ENCODE results near the gene HOXD3. TPM values are rescaled to one million over a fixed set of nuclear protein-coding genes. Genes with fewer than 3 reads are reported as not detected.

Gene HOXD3
- total and polyA plus RNA-seq, 7 experiments from 2014 or later = not detected

DNA sequence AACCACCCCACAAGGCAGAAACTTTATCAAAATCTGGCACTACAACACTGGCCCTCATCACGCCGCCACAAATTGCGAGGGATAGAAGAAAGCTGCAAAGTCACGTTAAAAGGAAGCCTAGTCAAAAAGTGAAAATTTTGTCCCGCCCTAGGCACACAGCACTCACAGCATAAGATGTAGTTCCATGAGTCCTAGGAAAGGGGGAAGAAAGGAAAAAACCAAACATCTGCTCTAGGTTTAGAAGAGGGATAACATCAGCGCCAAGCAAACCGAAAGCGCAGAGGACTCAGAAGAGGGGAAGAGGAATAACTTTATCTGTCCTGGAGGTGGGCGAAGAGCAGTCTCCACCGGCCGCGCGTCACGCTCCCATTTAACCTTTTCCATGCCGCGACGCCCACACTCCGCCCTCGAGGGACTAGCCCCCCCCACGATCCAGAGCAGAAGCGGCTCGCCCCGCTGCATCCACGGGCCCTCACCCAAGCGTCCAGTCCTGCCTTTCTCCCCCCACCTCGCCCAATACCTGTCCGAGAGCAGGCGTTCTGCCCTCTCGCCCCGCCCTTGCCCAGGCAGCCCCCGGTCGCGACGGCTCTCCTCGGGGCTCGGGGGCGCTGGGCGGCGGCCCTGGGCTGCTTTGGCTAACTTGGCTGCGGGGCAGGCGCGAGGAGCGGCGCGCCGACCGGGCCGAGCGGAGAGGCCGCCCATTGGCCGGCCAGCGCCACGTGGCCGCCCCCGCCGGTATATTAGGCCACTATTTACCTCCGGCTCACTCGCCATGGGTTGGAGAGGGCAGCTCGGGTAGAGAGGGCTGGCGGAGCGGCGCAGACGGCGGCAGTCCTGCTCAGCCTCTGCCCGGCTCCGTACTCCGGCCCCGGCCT lies 31.0 kb downstream of the HOXD3 start, which contains the start of gene HOXD1:
HOXD1 (plus strand) TSS at position 770 of the 875 bp plus-strand sequence. CDS start 134 bp downstream, outside the sequence.
- Histone ChIP-seq H3K36me3 (ENCODE audit: control insufficient read depth in 2 of 3, insufficient read depth in 3 of 3, low read length in 3 of 3) (no peaks in the 10 kb centered on the region), H3K9me3 (ENCODE audit: control insufficient read depth in 2 of 3, low read length in 3 of 3) (no peaks in the 10 kb centered on the region), H3K4me3 (ENCODE audit: low read length) (peak within 1 kb of the TSS; percentile 65), H3K27me3 (ENCODE audit: control insufficient read depth in 2 of 2, insufficient read depth in 2 of 2, low read length in 2 of 2) (peaks cover 4 to 24% of the 10 kb centered on the region in 2 donors), H3K4me1 (ENCODE audit: control insufficient read depth in 2 of 2, insufficient read depth in 2 of 2, low read length in 2 of 2) (peaks cover 3 to 9% of the 10 kb centered on the region in 2 donors), H3K27ac (ENCODE audit: low read depth, low read length) (no peak within 1 kb of the TSS)
- Mint-ChIP-seq H3K27me3 (peaks cover 76 to 85% (median 83%) of the 10 kb centered on the region in 5 donors), H3K4me1 (peaks cover 11 to 24% (median 21%) of the 10 kb centered on the region in 7 donors), H3K4me3 (peak within 1 kb of the TSS; percentile 82 to 95 (median 91)), H3K27ac (peak within 1 kb of the TSS in 3 of 9 donors; percentile 9 to 59 (median 25)), H3K36me3 (no peaks in the 10 kb centered on the region), H3K9me3 (peaks cover 0 to 7% (median 0%) of the 10 kb centered on the region in 11 donors)
- ChIA-PET CTCF (no interaction called here), POLR2A (no interaction called here)
- intact Hi-C loops (cut with micrococcal nuclease) = loop anchor here in 1 of 2 donors (2.0 kb wide), 2 partner anchors 15 to 55 kb away; no protein-coding TSS in a partner anchor
- no peak for DNase-seq
- ATAC-seq = no peak

DNA sequence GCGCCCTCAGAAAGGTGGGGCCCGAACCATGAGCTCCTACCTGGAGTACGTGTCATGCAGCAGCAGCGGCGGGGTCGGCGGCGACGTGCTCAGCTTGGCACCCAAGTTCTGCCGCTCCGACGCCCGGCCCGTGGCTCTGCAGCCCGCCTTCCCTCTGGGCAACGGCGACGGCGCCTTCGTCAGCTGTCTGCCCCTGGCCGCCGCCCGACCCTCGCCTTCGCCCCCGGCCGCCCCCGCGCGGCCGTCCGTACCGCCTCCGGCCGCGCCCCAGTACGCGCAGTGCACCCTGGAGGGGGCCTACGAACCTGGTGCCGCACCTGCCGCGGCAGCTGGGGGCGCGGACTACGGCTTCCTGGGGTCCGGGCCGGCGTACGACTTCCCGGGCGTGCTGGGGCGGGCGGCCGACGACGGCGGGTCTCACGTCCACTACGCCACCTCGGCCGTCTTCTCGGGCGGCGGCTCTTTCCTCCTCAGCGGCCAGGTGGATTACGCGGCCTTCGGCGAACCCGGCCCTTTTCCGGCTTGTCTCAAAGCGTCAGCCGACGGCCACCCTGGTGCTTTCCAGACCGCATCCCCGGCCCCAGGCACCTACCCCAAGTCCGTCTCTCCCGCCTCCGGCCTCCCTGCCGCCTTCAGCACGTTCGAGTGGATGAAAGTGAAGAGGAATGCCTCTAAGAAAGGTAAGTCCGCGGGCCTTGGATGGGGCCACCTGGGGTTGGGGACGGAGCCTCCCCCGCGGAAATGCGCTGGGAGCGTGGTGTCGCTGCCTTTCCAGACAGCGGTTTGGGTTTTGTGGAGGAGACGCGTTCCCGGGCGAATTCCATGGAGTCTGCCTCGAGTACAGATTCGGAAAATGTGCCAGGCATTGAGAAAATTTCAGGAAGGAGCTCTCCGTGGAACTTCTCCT lies 31.9 kb downstream of the HOXD3 start:
- Histone ChIP-seq H3K36me3 (ENCODE audit: control insufficient read depth in 2 of 3, insufficient read depth in 3 of 3, low read length in 3 of 3) (no peaks in the 10 kb centered on the region), H3K4me1 (ENCODE audit: control insufficient read depth in 2 of 2, insufficient read depth in 2 of 2, low read length in 2 of 2) (peaks cover 3 to 9% of the 10 kb centered on the region in 2 donors), H3K4me3 (ENCODE audit: low read length) (peak overlapping the region; percentile 65), H3K27me3 (ENCODE audit: control insufficient read depth in 2 of 2, insufficient read depth in 2 of 2, low read length in 2 of 2) (peaks cover 4 to 22% of the 10 kb centered on the region in 2 donors), H3K27ac (ENCODE audit: low read depth, low read length) (no peak overlapping the region), H3K9me3 (ENCODE audit: control insufficient read depth in 2 of 3, low read length in 3 of 3) (no peaks in the 10 kb centered on the region)
- peak overlapping the region; percentile 54 to 94 (median 74) for H3K4me3 Mint-ChIP-seq
- peaks cover 74 to 85% (median 83%) of the 10 kb centered on the region in 5 donors for H3K27me3 Mint-ChIP-seq
- H3K36me3 Mint-ChIP-seq = no peaks in the 10 kb centered on the region
- intact Hi-C loops (cut with micrococcal nuclease) = no loop called here
- peaks cover 11 to 24% (median 21%) of the 10 kb centered on the region in 7 donors for H3K4me1 Mint-ChIP-seq
- ATAC-seq = no peak
- DNase-seq = peak in 1 of 9 donors; percentile 28
- ChIA-PET CTCF (no interaction called here), POLR2A (interaction anchor here (0.7 kb wide), 1 partner anchor 277 kb away, joined by 3 read pairs; no protein-coding TSS in a partner anchor)
- H3K27ac Mint-ChIP-seq = no peak overlapping the region
- H3K9me3 Mint-ChIP-seq = peaks cover 0 to 7% (median 0%) of the 10 kb centered on the region in 11 donors

- ChIA-PET CTCF (no interaction called here), POLR2A (interaction anchor here (0.7 kb wide), 1 partner anchor 276 kb away, joined by 3 read pairs; no protein-coding TSS in a partner anchor)
- Histone ChIP-seq H3K9me3 (ENCODE audit: control insufficient read depth in 2 of 3, low read length in 3 of 3) (no peaks in the 10 kb centered on the region), H3K27ac (ENCODE audit: low read depth, low read length) (no peak overlapping the region), H3K36me3 (ENCODE audit: control insufficient read depth in 2 of 3, insufficient read depth in 3 of 3, low read length in 3 of 3) (no peaks in the 10 kb centered on the region), H3K4me3 (ENCODE audit: low read length) (no peak overlapping the region), H3K27me3 (ENCODE audit: control insufficient read depth in 2 of 2, insufficient read depth in 2 of 2, low read length in 2 of 2) (peaks cover 4 to 20% of the 10 kb centered on the region in 2 donors), H3K4me1 (ENCODE audit: control insufficient read depth in 2 of 2, insufficient read depth in 2 of 2, low read length in 2 of 2) (peaks cover 3 to 9% of the 10 kb centered on the region in 2 donors)
- intact Hi-C loops (cut with micrococcal nuclease) = no loop called here
- Mint-ChIP-seq H3K4me1 (peaks cover 11 to 24% (median 21%) of the 10 kb centered on the region in 7 donors), H3K4me3 (peak overlapping the region; percentile 48 to 94 (median 74)), H3K9me3 (peaks cover 0 to 7% (median 0%) of the 10 kb centered on the region in 11 donors), H3K36me3 (no peaks in the 10 kb centered on the region), H3K27ac (no peak overlapping the region), H3K27me3 (peaks cover 72 to 84% (median 80%) of the 10 kb centered on the region in 5 donors)
- ATAC-seq (no peak), DNase-seq (no peak)
Measured at GRCh38 chr2:176189681-176190641, 32.9 kb downstream of the HOXD3 start.

GRCh38 chr2:176192351-176192750 lies 35.2 kb downstream of the HOXD3 start:
- Histone ChIP-seq H3K9me3 (ENCODE audit: control insufficient read depth in 2 of 3, low read length in 3 of 3) (no peaks in the 10 kb centered on the region), H3K4me1 (ENCODE audit: control insufficient read depth in 2 of 2, insufficient read depth in 2 of 2, low read length in 2 of 2) (peaks cover 3 to 9% of the 10 kb centered on the region in 2 donors), H3K27me3 (ENCODE audit: control insufficient read depth in 2 of 2, insufficient read depth in 2 of 2, low read length in 2 of 2) (peaks cover 4 to 20% of the 10 kb centered on the region in 2 donors), H3K36me3 (ENCODE audit: control insufficient read depth in 2 of 3, insufficient read depth in 3 of 3, low read length in 3 of 3) (no peaks in the 10 kb centered on the region), H3K27ac (ENCODE audit: low read depth, low read length) (no peak overlapping the region), H3K4me3 (ENCODE audit: low read length) (no peak overlapping the region)
- Mint-ChIP-seq H3K9me3 (peaks cover 0 to 9% (median 0%) of the 10 kb centered on the region in 11 donors), H3K27me3 (peaks cover 66 to 82% (median 78%) of the 10 kb centered on the region in 5 donors), H3K4me1 (peaks cover 7 to 19% (median 17%) of the 10 kb centered on the region in 7 donors), H3K27ac (no peak overlapping the region), H3K4me3 (no peak overlapping the region), H3K36me3 (peaks cover 0 to 5% (median 0%) of the 10 kb centered on the region in 5 donors)
- POLR2A ChIA-PET = no interaction called here
- ATAC-seq (no peak), DNase-seq (no peak)
- CTCF ChIA-PET = interaction anchor here (0.7 kb wide), 1 partner anchor 952 kb away, joined by 3 read pairs; no protein-coding TSS in a partner anchor
- intact Hi-C loops (cut with micrococcal nuclease) = no loop called here

GRCh38 chr2:176193048-176193447 lies 35.9 kb downstream of the HOXD3 start:
- Mint-ChIP-seq H3K4me3 (no peak overlapping the region), H3K9me3 (peaks cover 0 to 7% (median 0%) of the 10 kb centered on the region in 11 donors), H3K4me1 (peaks cover under 1 to 12% (median 10%) of the 10 kb centered on the region in 7 donors), H3K36me3 (peaks cover 0 to 5% (median 0%) of the 10 kb centered on the region in 5 donors), H3K27ac (no peak overlapping the region), H3K27me3 (peaks cover 62 to 82% (median 78%) of the 10 kb centered on the region in 5 donors)
- H3K4me1 ChIP-seq (ENCODE audit: control insufficient read depth in 2 of 2, insufficient read depth in 2 of 2, low read length in 2 of 2) = peaks cover 0 to 9% of the 10 kb centered on the region in 2 donors
- CTCF ChIA-PET = no interaction called here
- H3K4me3 ChIP-seq (ENCODE audit: low read length) = no peak overlapping the region
- H3K27ac ChIP-seq (ENCODE audit: low read depth, low read length) = no peak overlapping the region
- ATAC-seq (no peak), DNase-seq (no peak)
- intact Hi-C loops (cut with micrococcal nuclease) = no loop called here
- POLR2A ChIA-PET = no interaction called here
- H3K36me3 ChIP-seq (ENCODE audit: control insufficient read depth in 2 of 3, insufficient read depth in 3 of 3, low read length in 3 of 3) = no peaks in the 10 kb centered on the region
- H3K9me3 ChIP-seq (ENCODE audit: control insufficient read depth in 2 of 3, low read length in 3 of 3) = no peaks in the 10 kb centered on the region
- peaks cover 4 to 16% of the 10 kb centered on the region in 2 donors for H3K27me3 ChIP-seq (ENCODE audit: control insufficient read depth in 2 of 2, insufficient read depth in 2 of 2, low read length in 2 of 2)
